Stimulated activated CD4-positive, alpha-beta T cell treated with anti-CD3 and anti-CD28 coated beads, Interleukin-1b, Interleukin-23, amount 100 ng/mL, for 1 hour (primary cell): Measurements from ENCODE around the gene ACVR2B.

Source experiments
- DNase-seq, 2 donors: peaks; one replicate each; pipeline ENCODE4 v3.0.0-alpha.2; 2020; ENCODE audit warnings: low read depth in 2 of 2

The ACVR2B gene

GRCh38 chr3:38488949-38489348, 35.3 kb downstream of the ACVR2B start:
- no peak for DNase-seq

GRCh38 chr3:38489766-38490165, 36.1 kb downstream of the ACVR2B start:
- DNase-seq, result no peak

- DNase-seq, result no peak
Observed at GRCh38 chr3:38490281-38491030, 36.8 kb downstream of the ACVR2B start.

- no peak for DNase-seq
Observed at GRCh38 chr3:38491215-38491614, 37.5 kb downstream of the ACVR2B start.

GRCh38 chr3:38493031-38493430, 39.3 kb downstream of the ACVR2B start:
- no peak for DNase-seq

GRCh38 chr3:38496131-38496910, 42.6 kb downstream of the ACVR2B start, which contains the start of gene EXOG:
Gene EXOG (plus strand): TSS chr3:38496340. CDS start chr3:38496368, 28 bp downstream.
- DNase-seq, result peak; percentile 92 to 93

- no peak for DNase-seq
Observed at GRCh38 chr3:38497031-38497430, 43.3 kb downstream of the ACVR2B start.

- no peak for DNase-seq
Observed at GRCh38 chr3:38500688-38501417, 47.2 kb downstream of the ACVR2B start.

GRCh38 chr3:38507120-38507519, 53.4 kb downstream of the ACVR2B start:
- no peak for DNase-seq

GRCh38 chr3:38509732-38510131, 56.0 kb downstream of the ACVR2B start:
- DNase-seq, result no peak

- no peak for DNase-seq
Observed at GRCh38 chr3:38510631-38511030, 56.9 kb downstream of the ACVR2B start.

- no peak for DNase-seq
Observed at GRCh38 chr3:38511546-38511945, 57.9 kb downstream of the ACVR2B start.

- no peak for DNase-seq
Observed at GRCh38 chr3:38515367-38515766, 61.7 kb downstream of the ACVR2B start.

GRCh38 chr3:38516669-38517068, 63.0 kb downstream of the ACVR2B start:
- no peak for DNase-seq

- DNase-seq, result no peak
Observed at GRCh38 chr3:38519000-38519399, 65.3 kb downstream of the ACVR2B start.

- DNase-seq, result no peak
Observed at GRCh38 chr3:38519651-38520050, 66.0 kb downstream of the ACVR2B start.

- peak in 1 of 2 donors; percentile 26 for DNase-seq
Observed at GRCh38 chr3:38521391-38521987, 67.8 kb downstream of the ACVR2B start.

- no peak for DNase-seq
Observed at GRCh38 chr3:38522002-38522401, 68.3 kb downstream of the ACVR2B start.

- DNase-seq, result no peak
Observed at GRCh38 chr3:38524141-38524739, 70.5 kb downstream of the ACVR2B start.

- DNase-seq, result no peak
Observed at GRCh38 chr3:38526792-38527191, 73.1 kb downstream of the ACVR2B start.

- DNase-seq, result no peak
Observed at GRCh38 chr3:38528457-38528856, 74.8 kb downstream of the ACVR2B start.

GRCh38 chr3:38532529-38532928, 78.8 kb downstream of the ACVR2B start:
- DNase-seq, result no peak
